Sigmoid colon (tissue), 7 donors: Measurements from ENCODE around the gene VRTN. TPM values are rescaled to one million over a fixed set of nuclear protein-coding genes. Genes with fewer than 3 reads are reported as not detected.

ENCODE experiments used
- DNase-seq: peaks from one replicate; pipeline ENCODE4 v3.0.0-alpha.2; 2019
- H3K27ac ChIP-seq, 4 donors: fragments of 200-600 bp; sonication (generic); one replicate each; pipeline ENCODE4 v1.5.1; 2016 to 2019; ENCODE audit warnings: mild to moderate bottlenecking in 1 of 4
- H3K27me3 ChIP-seq, 3 donors: fragments of 200-600 bp; sonication (generic); one replicate each; pipeline ENCODE4 v1.5.1; 2019; ENCODE audit warnings: mild to moderate bottlenecking in 1 of 3
- H3K36me3 ChIP-seq, 4 donors: fragments of 200-600 bp; sonication (generic); one replicate each; pipeline ENCODE4 v1.5.1; 2016 to 2019
- H3K4me1 ChIP-seq, 4 donors: fragments of 200-600 bp; sonication (generic); one replicate each; pipeline ENCODE4 v1.5.1; 2017 to 2019
- H3K4me3 ChIP-seq, 4 donors: fragments of 200-600 bp; sonication (generic); one replicate each; pipeline ENCODE4 v1.5.1; 2017 to 2019; ENCODE audit warnings: mild to moderate bottlenecking in 2 of 4, moderate library complexity in 1 of 4
- H3K9me3 ChIP-seq, 4 donors: fragments of 200-600 bp in 3 of 4; sonication (generic) in 3 of 4; one replicate each; pipeline versions ENCODE4 v1.5.1 to v1.6.1; 2013 to 2019
- CTCF ChIP-seq, 4 experiments: fragments of 450-650 bp in 3 of 4; fragments of 200-600 bp in 1 of 4; IDR thresholded peaks; one replicate each; pipeline ENCODE4 v1.5.1; 2016 to 2019; ENCODE audit warnings: antibody characterized with exemption in 4 of 4, mild to moderate bottlenecking in 3 of 4, moderate library complexity in 2 of 4
- EP300 ChIP-seq, 4 donors: sonication (generic); formaldehyde crosslinking; IDR thresholded peaks; one replicate each; pipeline ENCODE4 v1.6.1; 2017; ENCODE audit warnings: antibody characterized with exemption in 4 of 4
- POLR2A ChIP-seq, 2 donors: fragments of 450-650 bp; IDR thresholded peaks; one replicate each; pipeline ENCODE4 v1.6.1; 2016; ENCODE audit warnings: antibody characterized with exemption in 2 of 2, mild to moderate bottlenecking in 2 of 2, moderate library complexity in 2 of 2
- POLR2AphosphoS5 ChIP-seq, 4 donors: sonication (generic); formaldehyde crosslinking; IDR thresholded peaks; one replicate each; pipeline ENCODE4 v1.6.1; 2017; ENCODE audit warnings: antibody characterized with exemption in 4 of 4
- WGBS, 2 donors: extraction: QIAGEN DNeasy Blood & Tissue Kit; methylation state at CpG; one replicate each; pipeline ENCODE4 v1.1.7; 2013; 5-methylcytosine and 5-hydroxymethylcytosine counted together
- intact Hi-C: fragments of 100-400 bp; cut with DNase I; formaldehyde crosslinking; loops from one replicate; pipeline ENCODE4 v1.15.1; 2023
- polyA plus RNA-seq, 3 donors: library from polyadenylated mRNA; stranded (reverse); fragments of 200-250 nt; gene quantifications; one replicate each; pipeline ENCODE4 v1.2.3, GENCODE V29; 2013
- total RNA-seq, 4 donors: library from RNA; depleted of rRNA; stranded (reverse); fragments of >200 nt; gene quantifications; one replicate each; pipeline ENCODE4 v1.1.0, GENCODE V29; 2016
- donor health status: healthy with polysubstance abuse.
- donor health status: Bipolar disorder and iron deficiency.
- donor health status: healthy.

VRTN gene
- total and polyA plus RNA-seq, 7 donors: 0.23 to 0.25 TPM; not detected in 5

GRCh38 chr14:74360163-74360562 is 11.9 kb downstream of the VRTN start:
- TF ChIP-seq POLR2A (IDR thresholded peaks at IDR 0.05) (no peak), CTCF (IDR thresholded peaks at IDR 0.05) (no peak), EP300 (IDR thresholded peaks at IDR 0.05) (no peak), POLR2AphosphoS5 (IDR thresholded peaks at IDR 0.05) (no peak)
- no peak overlapping the region for H3K27ac ChIP-seq
- peaks cover 0 to 16% (median 0%) of the 10 kb centered on the region in 3 donors for H3K27me3 ChIP-seq
- 30 to 67% methylated on average over 3 of the region's 3 CpGs for WGBS, 2 donors
- no peak overlapping the region for H3K4me3 ChIP-seq
- H3K4me1 ChIP-seq: peaks cover 0 to 4% (median 0%) of the 10 kb centered on the region in 4 donors
- H3K36me3 ChIP-seq: no peaks in the 10 kb centered on the region
- intact Hi-C loops: loop anchor here (5.0 kb wide), 1 partner anchor 132 kb away; the partner anchor contains the start of genes ISCA2 and NPC2
- no peak for DNase-seq
- no peaks in the 10 kb centered on the region for H3K9me3 ChIP-seq

- TF ChIP-seq CTCF (IDR thresholded peaks at IDR 0.05): peak; percentile 66 to 97 (median 88)
- TF ChIP-seq POLR2A (IDR thresholded peaks at IDR 0.05): no peak
- no peaks in the 10 kb centered on the region for H3K9me3 ChIP-seq
- H3K4me1 ChIP-seq: peaks cover 0 to 4% (median 0%) of the 10 kb centered on the region in 4 donors
- peaks cover 0 to 19% (median 0%) of the 10 kb centered on the region in 3 donors for H3K27me3 ChIP-seq
- no peak overlapping the region for H3K4me3 ChIP-seq
- 27% methylated on average over 12 of the region's 12 CpGs for WGBS, 2 donors
- H3K27ac ChIP-seq: no peak overlapping the region
- no peaks in the 10 kb centered on the region for H3K36me3 ChIP-seq
- intact Hi-C loops: loop anchor here (2.0 to 5.0 kb wide), 2 partner anchors 130 to 250 kb away; partner anchors contain the start of genes ISCA2, LTBP2 and NPC2
- peak; percentile 88 for DNase-seq
Observed at GRCh38 chr14:74362361-74362915, 14.2 kb downstream of the VRTN start.

- no peaks in the 10 kb centered on the region for H3K36me3 ChIP-seq
- intact Hi-C loops: loop anchor here (5.0 kb wide), 1 partner anchor 128 kb away; the partner anchor contains the start of genes ISCA2 and NPC2
- H3K27ac ChIP-seq: no peak overlapping the region
- 74% methylated on average over 7 of the region's 7 CpGs for WGBS, 2 donors
- H3K27me3 ChIP-seq: peaks cover 0 to 19% (median 0%) of the 10 kb centered on the region in 3 donors
- H3K4me1 ChIP-seq: peaks cover 0 to 4% (median 0%) of the 10 kb centered on the region in 4 donors
- no peak for DNase-seq
- no peaks in the 10 kb centered on the region for H3K9me3 ChIP-seq
- TF ChIP-seq POLR2AphosphoS5 (IDR thresholded peaks at IDR 0.05) (no peak), POLR2A (IDR thresholded peaks at IDR 0.05) (no peak), EP300 (IDR thresholded peaks at IDR 0.05) (no peak), CTCF (IDR thresholded peaks at IDR 0.05) (no peak)
- H3K4me3 ChIP-seq: no peak overlapping the region
Observed at GRCh38 chr14:74364271-74364880, 16.1 kb downstream of the VRTN start.

GRCh38 chr14:74368026-74368425 is 19.8 kb downstream of the VRTN start:
- intact Hi-C loops: no loop called here
- Histone ChIP-seq H3K36me3 (no peaks in the 10 kb centered on the region), H3K27me3 (peaks cover 0 to 14% (median 0%) of the 10 kb centered on the region in 3 donors), H3K4me3 (no peak overlapping the region), H3K9me3 (no peaks in the 10 kb centered on the region), H3K27ac (no peak overlapping the region), H3K4me1 (no peaks in the 10 kb centered on the region)
- no peak for DNase-seq
- 87 to 93% methylated on average over 6 of the region's 6 CpGs for WGBS, 2 donors
- TF ChIP-seq EP300 (IDR thresholded peaks at IDR 0.05) (no peak), POLR2AphosphoS5 (IDR thresholded peaks at IDR 0.05) (no peak), POLR2A (IDR thresholded peaks at IDR 0.05) (no peak)

GRCh38 chr14:74368441-74368840 is 20.2 kb downstream of the VRTN start:
- Histone ChIP-seq H3K4me3 (no peak overlapping the region), H3K27me3 (peaks cover 0 to 12% (median 0%) of the 10 kb centered on the region in 3 donors), H3K4me1 (no peaks in the 10 kb centered on the region), H3K36me3 (no peaks in the 10 kb centered on the region), H3K9me3 (no peaks in the 10 kb centered on the region), H3K27ac (no peak overlapping the region)
- WGBS, 2 donors: 81 to 88% methylated on average over 8 of the region's 8 CpGs
- intact Hi-C loops: no loop called here
- DNase-seq: peak; percentile 29
- TF ChIP-seq POLR2AphosphoS5 (IDR thresholded peaks at IDR 0.05): no peak
- TF ChIP-seq EP300 (IDR thresholded peaks at IDR 0.05): no peak
- TF ChIP-seq POLR2A (IDR thresholded peaks at IDR 0.05): no peak
- no peak for TF ChIP-seq CTCF (IDR thresholded peaks at IDR 0.05)
